Gastroesophageal sphincter (tissue), 3 donors: ENCODE data around the gene TCHHL1.

Experiments used
- CTCF ChIP-seq, 4 experiments: fragments of 200-600 bp in 2 of 4; fragments of 450-650 bp in 2 of 4; sonication (generic) in 1 of 4; IDR thresholded peaks; one replicate each; pipeline ENCODE4 v1.5.1; 2017 to 2019; ENCODE audit warnings: antibody characterized with exemption in 4 of 4, mild to moderate bottlenecking in 2 of 4, moderate library complexity in 2 of 4
- EP300 ChIP-seq: sonication (generic); formaldehyde crosslinking; IDR thresholded peaks from one replicate; pipeline ENCODE4 v1.6.1; 2017; ENCODE audit warnings: antibody characterized with exemption, mild to moderate bottlenecking
- POLR2A ChIP-seq, 2 donors: fragments of 450-650 bp; IDR thresholded peaks; one replicate each; pipeline ENCODE4 v1.6.1; 2017; ENCODE audit warnings: antibody characterized with exemption in 2 of 2, mild to moderate bottlenecking in 2 of 2, moderate library complexity in 1 of 2
- POLR2AphosphoS5 ChIP-seq: sonication (generic); formaldehyde crosslinking; IDR thresholded peaks from one replicate; pipeline ENCODE4 v1.6.1; 2017; ENCODE audit warnings: antibody characterized with exemption

DNA sequence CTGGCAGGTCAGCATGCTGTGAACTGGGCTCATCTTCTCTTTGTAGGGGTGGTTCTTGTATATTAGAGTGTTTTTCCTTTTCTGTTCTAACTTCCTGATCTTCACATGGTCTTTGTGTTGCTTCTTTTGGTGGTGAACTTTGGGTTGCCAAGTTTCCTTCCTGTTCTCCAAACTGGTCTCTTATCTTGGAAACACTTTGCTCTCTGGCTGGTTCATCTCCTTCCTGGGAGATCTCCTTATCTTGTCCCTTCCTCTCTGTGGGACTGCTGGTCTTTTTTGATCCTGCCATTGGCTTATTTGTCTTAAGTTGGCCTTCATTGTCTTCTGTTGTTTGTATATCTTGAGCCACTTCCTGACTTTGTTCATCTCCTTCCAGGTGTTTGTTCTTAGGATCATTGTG is 2.1 kb downstream of the TCHHL1 start:
- no peak for TF ChIP-seq CTCF (IDR thresholded peaks at IDR 0.05)
- TF ChIP-seq POLR2AphosphoS5 = no peak
- TF ChIP-seq EP300 = no peak
- no peak for TF ChIP-seq POLR2A (IDR thresholded peaks at IDR 0.05)
